ENCODE measurements around the gene PEAR1.

PEAR1 gene

DNA sequence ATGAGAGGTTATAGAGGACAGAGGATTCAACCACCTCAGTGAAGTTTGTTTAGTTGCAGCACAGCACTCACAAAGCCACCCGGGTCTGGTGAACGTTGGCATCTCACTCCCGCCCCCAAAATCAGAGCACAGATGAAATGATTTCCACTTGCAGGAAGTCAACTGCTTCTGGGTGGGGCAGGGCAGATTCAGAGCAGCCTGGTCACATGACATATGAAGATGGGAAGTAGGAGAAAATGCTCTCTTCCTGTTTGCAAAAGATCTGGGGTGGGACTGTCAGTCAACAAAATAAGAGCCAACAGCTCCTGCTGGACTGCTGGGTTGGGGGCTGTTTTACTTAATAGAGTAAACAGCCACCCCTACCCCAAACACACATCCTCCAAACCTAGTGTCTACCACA lies 70.1 kb downstream of the PEAR1 start:
- DNase-seq (ENCODE audit: low spot score) = peak; percentile 8

DNA sequence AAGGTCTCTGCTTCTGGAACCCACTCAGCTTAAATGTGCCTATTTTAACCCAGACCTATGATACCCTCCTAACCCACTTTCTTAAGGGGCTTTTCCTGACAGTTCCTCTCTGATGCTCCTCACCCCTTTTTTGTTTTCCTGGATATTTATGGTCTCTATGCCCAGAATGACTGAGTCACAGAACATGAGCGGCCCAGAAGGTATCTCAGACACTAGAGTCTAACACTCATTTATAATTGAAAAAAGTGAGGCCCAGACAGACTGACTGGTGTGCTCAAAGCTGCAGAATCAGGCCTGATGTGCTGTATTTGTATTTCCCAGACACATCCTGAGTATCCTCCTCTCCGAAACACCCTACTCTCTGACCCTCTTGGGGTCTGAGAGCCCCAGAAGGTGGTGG lies 70.9 kb downstream of the PEAR1 start:
- DNase-seq (ENCODE audit: low spot score) = no peak
